DMS 273 (cell line): Measurements from ENCODE around the gene JPH4.
A peak's percentile ranks its signal among the peaks of the same experiment; 100 is the strongest.
"Not testable (repeated sequence)": the region's sequence is repeated elsewhere in the genome, so short reads cannot be mapped to it uniquely, and the experiment has no call there.

Experiments
- DNase-seq: peaks from one replicate; lab custom pipeline; 2025; ENCODE audit not compliant: unreplicated experiment; lab: John Stamatoyannopoulos, UW

Gene JPH4

GRCh38 chr14:23609001-23609400, 30.4 kb upstream of the JPH4 start:
- DNase-seq = no peak

GRCh38 chr14:23608454-23608853, 29.9 kb upstream of the JPH4 start:
- DNase-seq = peak; percentile 80

GRCh38 chr14:23605931-23606585, 27.5 kb upstream of the JPH4 start:
- peak; percentile 15 for DNase-seq

- DNase-seq = no peak
Measured at GRCh38 chr14:23604675-23605170, 26.1 kb upstream of the JPH4 start.

- no peak for DNase-seq
Measured at GRCh38 chr14:23604148-23604547, 25.6 kb upstream of the JPH4 start.

- DNase-seq = peak; percentile 69
Measured at GRCh38 chr14:23603103-23603502, 24.5 kb upstream of the JPH4 start.

- DNase-seq = no peak
Measured at GRCh38 chr14:23602181-23603095, 23.8 kb upstream of the JPH4 start.

- DNase-seq = no peak
Measured at GRCh38 chr14:23601845-23602180, 23.2 kb upstream of the JPH4 start.

- peak; percentile 14 for DNase-seq
Measured at GRCh38 chr14:23601424-23601823, 22.8 kb upstream of the JPH4 start.

GRCh38 chr14:23600806-23601205, 22.2 kb upstream of the JPH4 start:
- no peak for DNase-seq

GRCh38 chr14:23600322-23600707, 21.7 kb upstream of the JPH4 start:
- DNase-seq = no peak

- DNase-seq = not testable (repeated sequence)
Measured at GRCh38 chr14:23594191-23594590, 15.6 kb upstream of the JPH4 start.

- no peak for DNase-seq
Measured at GRCh38 chr14:23590198-23590597, 11.6 kb upstream of the JPH4 start.

- no peak for DNase-seq
Measured at GRCh38 chr14:23589606-23590005, 11.0 kb upstream of the JPH4 start.

GRCh38 chr14:23588884-23589598, 10.5 kb upstream of the JPH4 start:
- peak; percentile 95 for DNase-seq

GRCh38 chr14:23584527-23585203, 6.1 kb upstream of the JPH4 start:
- DNase-seq = not testable (repeated sequence)

- not testable (repeated sequence) for DNase-seq
Measured at GRCh38 chr14:23583761-23584526, 5.4 kb upstream of the JPH4 start.

- no peak for DNase-seq
Measured at GRCh38 chr14:23582906-23583760, 4.5 kb upstream of the JPH4 start.

- DNase-seq = peak; percentile 18
Measured at GRCh38 chr14:23580948-23581281, 2.3 kb upstream of the JPH4 start.
